ENCODE data around the gene BSN.

- TF ChIP-seq CTCF (IDR thresholded peaks at IDR 0.05) (no peak), POLR2A (IDR thresholded peaks at IDR 0.05) (no peak)
Measured at GRCh38 chr3:49534581-49535441, 19.5 kb upstream of the BSN start.
